Caki2 (cell line): ENCODE results near the gene RUNX2. TPM values are rescaled to one million over a fixed set of nuclear protein-coding genes. Genes with fewer than 3 reads are reported as not detected.
"Not testable (repeated sequence)": the region's sequence is repeated elsewhere in the genome, so short reads cannot be mapped to it uniquely, and the experiment has no call there.

ENCODE experiments used
- DNase-seq: peaks from one replicate; pipeline ENCODE4 v3.0.0-alpha.2; 2015; ENCODE audit warnings: low read depth
- in situ Hi-C: cut with HindIII; loops from 2 replicates; pipeline ENCODE4 v1.10.0; 2016; ENCODE audit warnings: low sequenced_read_pairs, low pct_unique_long_range_greater_than_20kb, mixed read lengths
- total RNA-seq: library from RNA; depleted of rRNA; stranded (reverse); fragments of >200 nt; shearing (Covaris generic); gene quantifications from 2 replicates; pipeline ENCODE4 v1.2.3, GENCODE V29; 2014; ENCODE audit warnings: low replicate concordance; rRNA removed

Gene RUNX2
- 1.3 and 2.7 TPM in 2 replicates for total RNA-seq

DNA sequence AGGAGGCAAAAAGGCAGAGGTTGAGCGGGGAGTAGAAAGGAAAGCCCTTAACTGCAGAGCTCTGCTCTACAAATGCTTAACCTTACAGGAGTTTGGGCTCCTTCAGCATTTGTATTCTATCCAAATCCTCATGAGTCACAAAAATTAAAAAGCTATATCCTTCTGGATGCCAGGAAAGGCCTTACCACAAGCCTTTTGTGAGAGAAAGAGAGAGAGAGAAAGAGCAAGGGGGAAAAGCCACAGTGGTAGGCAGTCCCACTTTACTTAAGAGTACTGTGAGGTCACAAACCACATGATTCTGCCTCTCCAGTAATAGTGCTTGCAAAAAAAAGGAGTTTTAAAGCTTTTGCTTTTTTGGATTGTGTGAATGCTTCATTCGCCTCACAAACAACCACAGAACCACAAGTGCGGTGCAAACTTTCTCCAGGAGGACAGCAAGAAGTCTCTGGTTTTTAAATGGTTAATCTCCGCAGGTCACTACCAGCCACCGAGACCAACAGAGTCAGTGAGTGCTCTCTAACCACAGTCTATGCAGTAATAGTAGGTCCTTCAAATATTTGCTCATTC, at the start of gene RUNX2:
RUNX2 (plus strand) TSS at position 375 of the 567 bp plus-strand sequence. CDS start 397 bp downstream, outside the sequence.
- in situ Hi-C loops, result no loop called here
- no peak for DNase-seq

DNA sequence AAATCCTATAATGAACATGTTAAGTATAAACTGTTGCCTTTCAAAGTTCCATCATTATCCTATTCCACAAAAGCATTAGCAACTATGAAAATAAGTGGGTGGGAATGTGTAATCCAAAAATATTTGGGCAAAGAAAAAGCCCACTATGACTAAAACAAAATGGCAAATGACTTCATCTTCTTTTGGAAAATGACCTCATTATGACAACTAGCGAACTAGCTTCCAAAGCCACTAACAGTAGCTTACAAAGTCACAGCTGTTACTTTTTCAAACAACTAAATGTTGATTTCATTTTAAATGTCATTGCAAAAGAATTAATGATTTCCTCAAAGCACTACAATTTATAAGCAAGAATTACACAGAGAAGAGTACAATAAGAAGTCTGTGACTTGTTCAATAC, 49.8 kb upstream of the RUNX2 start:
- in situ Hi-C loops, result no loop called here

GRCh38 chr6:45286707-45287106, 41.4 kb upstream of the RUNX2 start:
- DNase-seq, in situ Hi-C loops: not testable (repeated sequence)

More for the DNA sequence above, 49.8 kb upstream of the RUNX2 start:
- DNase-seq, result no peak

GRCh38 chr6:45289751-45290514, 38.2 kb upstream of the RUNX2 start:
- in situ Hi-C loops, result no loop called here
- no peak for DNase-seq

- DNase-seq, result no peak
- in situ Hi-C loops, result no loop called here
Measured at GRCh38 chr6:45293306-45293705, 34.8 kb upstream of the RUNX2 start.

- in situ Hi-C loops, DNase-seq: not testable (repeated sequence)
Measured at GRCh38 chr6:45294065-45294701, 33.9 kb upstream of the RUNX2 start.

DNA sequence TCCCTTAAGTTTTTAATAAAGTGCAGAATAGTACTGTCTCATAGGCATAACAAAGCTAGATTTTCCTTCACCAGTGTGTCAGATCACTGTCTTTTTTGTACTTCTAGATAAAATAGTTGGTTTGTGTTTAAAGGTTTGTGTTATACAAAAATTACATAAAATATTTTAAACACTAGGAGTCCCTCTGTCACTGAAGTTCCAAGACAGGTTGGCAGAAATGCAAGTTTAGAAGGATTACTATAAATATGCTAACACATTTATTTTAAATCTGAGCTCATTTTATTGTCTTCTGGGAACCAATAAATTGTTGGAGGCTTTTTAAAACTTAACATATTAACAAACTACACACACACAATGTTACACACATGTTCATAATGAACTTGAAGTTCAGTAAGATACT, 30.8 kb upstream of the RUNX2 start:
- in situ Hi-C loops, result no loop called here
- DNase-seq, result no peak

GRCh38 chr6:45299096-45299581, 29.0 kb upstream of the RUNX2 start:
- in situ Hi-C loops, result no loop called here
- DNase-seq, result no peak

GRCh38 chr6:45300736-45301135, 27.4 kb upstream of the RUNX2 start:
- no peak for DNase-seq
- in situ Hi-C loops, result no loop called here

GRCh38 chr6:45301348-45302142, 26.6 kb upstream of the RUNX2 start:
- in situ Hi-C loops, result no loop called here
- DNase-seq, result no peak

- no peak for DNase-seq
- in situ Hi-C loops, result no loop called here
Measured at GRCh38 chr6:45302832-45303231, 25.3 kb upstream of the RUNX2 start.

GRCh38 chr6:45305546-45305945, 22.6 kb upstream of the RUNX2 start:
- no peak for DNase-seq
- in situ Hi-C loops, result no loop called here

DNA sequence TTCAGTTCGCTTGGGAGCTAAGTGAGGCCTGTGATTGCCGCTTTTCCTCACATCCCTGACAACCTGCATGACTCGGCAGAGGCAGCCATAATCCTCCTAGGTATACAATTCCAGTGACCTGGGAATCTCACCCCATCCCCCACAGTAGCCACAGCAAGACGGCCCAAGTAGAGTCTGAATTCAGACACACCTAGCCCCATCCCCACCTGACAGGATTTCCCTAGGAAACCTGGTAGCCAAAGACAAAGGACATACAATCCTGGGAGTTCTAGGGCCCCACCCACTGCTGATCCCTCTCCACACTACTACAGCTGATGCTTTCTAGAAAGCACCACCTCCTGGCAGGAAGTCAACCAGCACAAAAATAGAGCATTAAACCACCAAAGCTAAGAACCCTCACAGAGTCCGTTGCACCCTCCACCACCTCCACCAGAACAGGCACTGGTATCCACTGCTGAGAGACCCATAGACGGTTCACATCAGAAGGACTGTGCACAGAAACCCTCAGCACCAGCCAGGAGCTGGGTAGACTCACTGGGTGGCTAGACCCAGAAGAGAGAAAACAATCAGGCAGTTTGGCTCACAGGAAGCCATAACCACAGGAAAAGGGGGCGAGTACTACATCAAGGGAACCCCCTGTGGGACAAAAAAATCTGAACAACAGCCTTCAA, 17.9 kb upstream of the RUNX2 start:
- DNase-seq, result no peak
- in situ Hi-C loops, result no loop called here

DNA sequence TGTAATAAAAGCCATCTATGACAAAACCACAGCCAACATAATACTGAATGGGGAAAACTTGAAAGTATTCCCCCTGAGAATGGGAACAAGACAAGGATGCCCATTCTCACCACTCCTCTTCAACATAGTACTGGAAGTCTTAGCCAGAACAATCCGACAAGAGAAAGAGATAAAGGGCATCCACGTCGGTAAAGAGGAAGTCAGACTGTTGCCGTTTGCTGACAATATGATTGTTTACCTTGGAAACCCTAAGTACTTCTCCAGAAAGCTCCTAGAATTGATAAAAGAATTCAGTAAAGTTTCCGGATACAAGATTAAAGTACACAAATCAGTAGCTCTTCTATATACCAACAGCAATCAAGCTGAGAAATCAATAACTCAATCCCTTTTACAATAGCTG, 14.0 kb upstream of the RUNX2 start:
- in situ Hi-C loops, result no loop called here
- no peak for DNase-seq

DNA sequence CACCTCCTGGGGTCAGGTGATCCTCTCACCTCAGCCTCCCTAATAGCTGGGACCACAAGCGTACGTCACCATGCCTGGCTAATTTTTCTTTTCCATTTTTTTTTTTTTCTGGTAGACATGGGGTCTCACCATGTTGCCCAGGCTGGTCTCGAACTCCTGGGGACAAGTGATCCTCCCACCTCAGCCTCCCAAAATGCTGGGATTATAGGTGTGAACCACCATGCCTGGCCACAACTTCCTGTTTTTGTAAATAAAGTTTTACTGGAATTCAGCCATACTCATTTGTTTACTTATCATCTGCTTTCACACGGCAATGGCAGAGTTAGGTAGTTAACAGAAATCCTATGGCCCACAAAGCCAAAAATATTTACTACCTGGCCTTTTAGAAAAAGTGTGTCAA, 7.8 kb upstream of the RUNX2 start:
- in situ Hi-C loops, result no loop called here

DNA sequence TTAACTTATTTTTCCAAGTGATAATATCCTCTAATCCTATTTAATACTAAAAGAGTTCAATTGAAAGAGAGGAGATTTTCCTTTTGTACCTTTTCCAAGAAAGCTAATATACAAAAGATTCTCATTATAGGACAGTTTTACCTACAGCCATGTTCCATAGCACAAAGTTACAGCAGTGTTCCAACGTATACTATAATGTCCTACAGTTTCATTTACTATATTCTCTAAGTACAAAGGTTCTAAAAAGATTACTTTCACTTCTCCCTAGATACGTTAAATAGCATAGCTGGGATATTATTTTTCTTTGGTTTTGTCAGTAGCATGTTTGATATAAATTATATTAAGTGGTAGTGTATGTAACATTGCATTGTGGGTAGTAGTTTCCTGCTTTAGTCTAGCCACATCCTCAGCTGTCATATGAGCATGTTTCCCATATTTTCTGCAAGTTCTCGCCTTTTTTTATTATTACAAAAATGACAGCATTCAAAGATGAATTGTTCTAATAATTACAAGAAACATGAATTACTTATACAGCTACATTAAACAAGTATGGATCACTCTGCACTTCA, 4.4 kb upstream of the RUNX2 start:
- in situ Hi-C loops, result no loop called here
- DNase-seq, result no peak

More for the DNA sequence above, 7.8 kb upstream of the RUNX2 start:
- DNase-seq, result no peak

DNA sequence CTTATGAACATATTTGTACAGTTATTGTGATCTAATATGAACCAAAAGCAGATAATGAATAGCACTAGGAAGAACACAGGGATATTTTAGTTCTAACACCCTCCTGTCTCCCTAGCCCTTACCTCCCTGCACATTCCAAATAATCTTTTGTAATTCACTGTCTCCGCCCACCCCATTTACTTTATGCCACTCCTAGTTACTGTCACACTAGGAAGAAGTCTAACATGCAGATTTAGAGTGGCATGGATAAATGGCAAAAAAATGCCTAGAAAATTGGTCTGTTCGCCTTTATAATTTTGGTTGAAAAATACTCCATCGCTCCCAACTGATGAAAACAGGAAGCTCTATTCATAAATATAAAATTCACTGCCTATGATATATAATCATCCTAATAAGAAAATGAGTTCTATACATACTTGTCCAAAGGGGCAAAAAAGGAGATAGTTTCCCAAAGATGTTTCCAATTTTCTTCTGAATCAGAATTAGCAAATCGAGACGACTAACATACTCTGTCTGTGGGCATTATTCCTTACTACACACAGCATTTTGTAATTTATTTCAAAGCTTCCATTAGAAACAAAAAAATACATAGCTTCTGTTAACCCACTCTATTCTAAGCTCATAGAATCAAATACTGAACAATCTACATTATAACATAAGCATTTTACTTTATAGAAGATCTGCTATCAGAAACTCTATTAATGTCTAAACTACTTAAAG, 1.3 kb upstream of the RUNX2 start:
- in situ Hi-C loops, result no loop called here
- no peak for DNase-seq
